Measurements from ENCODE around the gene CNTNAP2.

Gene CNTNAP2

DNA sequence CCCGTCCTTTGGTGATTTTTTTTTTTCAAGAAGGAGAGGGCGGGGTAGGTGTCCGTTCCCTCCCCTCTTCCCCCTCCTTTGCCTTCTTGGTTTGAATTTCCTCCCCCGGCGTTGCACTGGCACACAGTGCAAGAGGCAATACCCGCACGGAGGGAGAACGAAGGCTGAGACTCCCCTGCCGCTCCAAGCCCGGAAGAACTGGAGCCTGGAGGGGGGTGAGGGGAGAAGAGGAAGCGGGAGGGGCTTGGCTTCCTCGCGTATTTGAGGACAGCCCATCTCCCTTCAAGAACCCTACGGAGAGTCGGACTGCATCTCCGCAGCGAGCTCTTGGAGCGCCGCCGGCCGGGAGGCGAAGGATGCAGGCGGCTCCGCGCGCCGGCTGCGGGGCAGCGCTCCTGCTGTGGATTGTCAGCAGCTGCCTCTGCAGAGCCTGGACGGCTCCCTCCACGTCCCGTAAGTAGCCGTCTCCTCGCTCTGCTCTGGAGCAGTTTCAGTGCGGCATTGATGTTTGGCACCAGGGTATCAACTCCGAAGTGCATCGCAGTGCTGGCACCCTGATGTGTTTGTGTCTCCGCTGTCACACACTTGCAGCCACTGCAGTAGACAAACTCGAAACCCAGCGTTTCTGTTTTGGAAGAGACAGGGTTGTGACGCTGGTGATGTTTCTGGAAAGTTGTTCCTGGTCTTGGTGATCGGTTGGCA lies at the start of gene CNTNAP2:
TSS of gene CNTNAP2 (plus strand) at position 281 of the 702 bp plus-strand sequence. CDS start at position 357, 76 bp downstream.
- peak; percentile 50 for DNase-seq (ENCODE audit: low spot score)

DNA sequence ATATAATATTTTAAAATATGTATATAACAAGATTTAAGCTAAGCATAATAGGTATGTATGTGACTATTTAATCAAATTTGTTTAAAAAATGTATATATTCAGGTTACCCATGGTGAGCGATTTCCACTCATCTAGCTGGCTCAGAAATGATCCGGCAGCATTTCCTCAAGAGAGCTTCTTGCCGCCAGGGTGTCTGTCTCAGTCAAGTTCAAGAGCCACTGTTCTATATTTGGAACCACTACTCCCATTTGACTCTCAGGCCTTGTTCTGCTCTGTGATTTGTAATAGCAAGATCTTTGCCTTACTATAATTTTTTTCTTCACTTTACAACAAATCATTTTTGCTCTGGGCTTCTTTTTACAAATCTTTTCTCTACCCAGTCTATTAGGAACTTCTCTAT lies 48.7 kb upstream of the CNTNAP2 start:
- no peak for DNase-seq (ENCODE audit: low spot score)

DNA sequence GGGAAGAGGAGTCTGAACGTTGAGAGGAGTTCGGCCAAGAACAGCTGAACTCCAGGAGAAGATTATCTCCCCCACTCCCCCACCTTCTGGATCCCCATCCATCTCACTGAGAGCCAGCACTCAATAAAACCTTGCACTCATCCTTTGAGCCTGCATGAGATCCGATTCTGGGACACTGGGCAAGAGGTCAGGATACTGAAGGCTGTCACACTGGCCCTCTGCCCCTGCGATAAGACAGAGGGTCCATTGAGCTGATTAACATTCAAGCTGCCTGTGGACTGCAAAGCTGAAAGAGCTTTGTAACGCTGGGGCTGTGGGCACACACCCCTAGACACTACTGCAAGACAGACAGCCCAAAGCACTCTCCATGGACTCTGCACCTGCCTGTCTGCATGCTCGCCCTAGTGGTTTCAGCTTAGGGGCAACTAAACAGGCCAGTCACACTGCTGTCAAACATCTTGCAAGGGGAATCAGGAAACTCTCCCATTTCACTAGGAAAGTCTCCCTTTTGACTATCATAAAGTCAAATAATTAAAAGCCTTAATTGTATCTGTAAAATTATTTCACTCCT lies 42.3 kb upstream of the CNTNAP2 start:
- no peak for DNase-seq (ENCODE audit: low spot score)

DNA sequence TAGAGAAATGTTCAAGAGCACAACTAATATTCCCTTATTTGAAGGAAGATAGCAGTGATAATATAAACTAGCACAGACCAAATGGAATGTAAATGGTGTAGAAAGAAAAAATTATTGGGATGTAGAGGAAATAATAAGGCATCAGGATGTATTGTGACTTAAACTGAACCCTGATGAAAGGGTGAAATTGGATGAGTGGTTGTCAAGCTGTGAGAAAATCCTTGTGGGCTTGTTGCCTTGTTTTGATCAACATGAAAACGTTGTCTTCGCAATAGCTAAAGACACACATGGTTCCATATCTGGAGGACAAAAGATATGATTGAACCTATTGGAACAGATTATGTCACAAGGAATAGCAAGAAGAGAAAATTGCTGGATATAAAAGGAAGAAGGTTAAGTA lies 40.3 kb upstream of the CNTNAP2 start:
- no peak for DNase-seq (ENCODE audit: low spot score)

DNA sequence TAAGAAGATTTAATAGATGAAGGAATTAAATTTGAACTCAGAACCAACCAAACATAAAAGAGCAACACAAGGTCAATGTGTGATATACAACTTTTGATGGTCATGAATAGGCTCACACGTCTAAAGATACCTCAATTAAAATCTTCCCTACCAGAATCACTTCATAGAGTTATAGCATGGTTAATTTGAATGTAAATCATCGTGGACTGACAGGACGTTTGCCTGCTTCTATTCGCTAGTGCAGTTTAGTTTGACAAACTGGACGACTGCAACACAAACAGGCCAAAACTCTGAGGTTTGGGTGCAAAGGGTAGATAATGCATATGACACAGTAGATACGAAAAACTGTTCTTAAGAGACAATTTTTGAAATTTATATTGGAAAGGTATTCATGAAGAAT lies 32.5 kb upstream of the CNTNAP2 start:
- no peak for DNase-seq (ENCODE audit: low spot score)

DNA sequence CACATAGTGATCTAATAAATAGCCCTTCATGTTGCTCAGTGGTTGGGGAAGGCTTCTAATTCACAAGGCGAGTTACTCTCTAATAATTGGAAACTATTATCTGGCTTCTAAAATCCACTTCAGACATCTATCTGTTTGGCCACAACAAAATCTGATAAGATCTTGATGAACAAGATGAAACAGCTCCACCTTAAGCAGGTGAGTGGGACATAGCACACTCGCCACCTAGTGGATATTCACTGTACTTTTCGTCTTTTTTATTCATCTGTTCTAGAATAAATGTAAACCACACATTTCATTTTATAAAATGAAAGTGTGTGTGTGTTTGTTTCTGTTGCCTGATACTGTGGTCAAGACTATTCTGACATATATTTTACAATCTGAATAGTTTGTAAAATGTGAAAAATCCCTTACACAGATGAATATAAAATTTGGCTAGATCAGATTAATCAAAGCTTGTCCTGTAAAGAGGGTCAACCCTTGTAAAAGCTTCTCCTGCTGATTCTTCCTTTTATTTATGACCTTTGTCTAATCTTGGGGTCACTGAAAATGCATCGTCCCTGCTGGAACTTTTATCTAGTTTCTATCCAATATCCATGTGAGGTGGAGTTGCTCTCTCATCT lies 26.5 kb upstream of the CNTNAP2 start:
- DNase-seq (ENCODE audit: low spot score): peak; percentile 22

DNA sequence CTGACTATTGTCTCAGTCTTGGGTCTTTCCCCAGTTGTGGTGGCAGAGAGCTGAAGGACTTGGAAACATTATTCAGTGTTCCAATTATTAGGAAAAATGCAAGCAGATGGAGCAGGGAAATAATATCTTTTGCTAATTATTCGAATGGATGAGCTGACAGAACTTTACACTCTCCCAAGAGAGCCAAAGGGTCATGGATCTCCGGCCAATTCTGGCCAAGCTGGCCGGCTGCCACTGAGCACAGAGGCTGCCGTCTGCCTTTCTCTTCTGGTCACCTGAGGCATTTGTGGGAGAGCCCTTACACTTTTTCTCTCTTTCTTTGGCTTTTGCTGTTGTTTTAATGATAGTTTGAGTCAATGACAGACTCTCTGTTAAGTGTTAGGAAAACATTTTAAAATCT lies 22.2 kb upstream of the CNTNAP2 start:
- no peak for DNase-seq (ENCODE audit: low spot score)

- no peak for DNase-seq (ENCODE audit: low spot score)
These were observed 19.6 kb upstream of the CNTNAP2 start for GRCh38 chr7:146096994-146097393.

DNA sequence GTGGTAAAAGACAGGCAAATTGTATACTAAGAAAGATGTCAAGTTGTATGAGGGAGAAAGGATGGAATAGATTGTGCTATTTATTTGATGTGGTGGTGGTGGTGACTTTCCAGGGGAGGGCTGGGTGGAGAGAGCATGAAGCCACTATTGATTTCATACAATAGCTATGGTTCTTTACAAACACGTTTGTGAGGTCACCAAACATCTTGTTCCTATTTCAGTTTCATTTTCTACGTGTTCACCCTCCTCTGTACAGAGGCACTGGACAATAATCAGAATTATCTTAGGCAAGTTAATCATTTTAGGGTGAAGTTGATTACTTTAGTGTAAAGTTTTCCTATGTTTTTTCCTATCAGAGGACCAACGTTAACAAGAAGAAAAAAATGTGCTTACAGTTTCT lies 10.3 kb upstream of the CNTNAP2 start:
- DNase-seq (ENCODE audit: low spot score): no peak

DNA sequence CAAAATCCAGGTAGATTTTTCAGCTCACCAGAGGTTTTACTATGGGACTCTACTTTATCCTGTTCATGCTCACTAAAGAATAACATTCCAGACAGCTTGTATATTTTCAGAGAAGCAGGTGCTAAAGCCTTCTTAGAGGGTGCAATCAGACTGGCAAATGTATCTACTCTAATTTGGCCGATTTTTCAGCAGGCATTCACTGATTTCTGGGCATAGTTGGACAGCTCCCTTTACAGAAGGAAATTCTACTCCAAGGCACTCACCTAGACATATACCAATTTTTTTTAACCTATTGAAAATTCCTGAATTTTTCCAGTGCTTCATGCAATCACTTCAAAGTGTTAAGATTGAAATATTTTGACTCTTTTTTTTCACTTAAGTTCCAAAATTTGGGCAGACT lies 3.8 kb upstream of the CNTNAP2 start:
- DNase-seq (ENCODE audit: low spot score): no peak

DNA sequence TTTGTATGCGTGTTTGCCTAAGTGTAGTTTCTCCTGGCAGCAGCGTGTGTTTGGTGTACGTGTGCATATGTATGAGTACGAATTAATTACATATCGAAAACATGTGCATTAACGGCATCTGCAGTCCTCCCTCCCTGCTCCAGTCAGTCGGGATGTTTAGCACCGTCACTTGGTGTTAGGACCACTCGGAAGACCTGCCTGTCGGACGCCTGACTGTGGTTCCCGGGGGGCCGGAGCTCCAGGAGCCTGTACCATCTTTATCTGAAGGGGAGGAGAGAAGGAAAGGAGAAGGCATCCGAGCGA lies 1.1 kb upstream of the CNTNAP2 start:
- no peak for DNase-seq (ENCODE audit: low spot score)

- peak; percentile 85 for DNase-seq (ENCODE audit: low spot score)
These were observed 615 bp upstream of the CNTNAP2 start for GRCh38 chr7:146115851-146116520.

GRCh38 chr7:146117576-146117975 lies 975 bp downstream of the CNTNAP2 start:
- no peak for DNase-seq (ENCODE audit: low spot score)

- peak; percentile 4 for DNase-seq (ENCODE audit: low spot score)
These were observed 2.4 kb downstream of the CNTNAP2 start for GRCh38 chr7:146119002-146119401.

- no peak for DNase-seq (ENCODE audit: low spot score)
These were observed 7.1 kb downstream of the CNTNAP2 start for GRCh38 chr7:146123715-146124114.

DNA sequence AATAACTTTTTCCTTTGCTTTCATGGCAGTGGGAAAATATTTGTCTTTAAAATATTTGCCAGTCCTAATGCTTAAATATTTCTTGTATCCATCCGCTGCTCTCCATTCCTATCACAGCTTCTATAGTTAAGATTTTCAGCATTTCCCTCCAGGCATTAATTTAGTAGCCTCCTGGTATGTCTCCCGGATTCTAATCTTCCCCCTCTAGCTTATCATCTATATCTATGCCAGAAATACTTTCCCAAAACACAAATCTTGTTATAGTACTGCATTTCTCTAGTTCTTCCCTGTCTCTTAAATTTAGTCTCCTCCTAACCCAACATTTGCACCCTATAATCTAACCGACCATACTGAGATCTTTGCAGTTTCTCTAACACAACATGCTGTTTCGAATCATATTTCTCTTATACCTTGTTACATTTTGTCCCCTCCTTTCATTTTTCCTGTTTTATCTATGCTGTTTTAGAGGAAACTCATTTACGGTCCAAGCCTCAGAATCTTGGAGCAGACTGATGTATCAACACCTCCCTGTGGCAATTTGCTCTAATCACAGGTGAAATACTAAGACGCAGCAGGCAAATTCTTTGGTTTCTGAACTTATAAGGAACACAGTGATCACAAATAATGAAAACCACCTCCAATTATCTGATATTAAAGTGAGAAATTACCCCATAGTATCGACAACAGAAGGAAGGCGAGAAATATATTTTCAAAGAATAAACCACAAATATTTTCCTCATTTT lies 10.3 kb downstream of the CNTNAP2 start:
- DNase-seq (ENCODE audit: low spot score): no peak

DNA sequence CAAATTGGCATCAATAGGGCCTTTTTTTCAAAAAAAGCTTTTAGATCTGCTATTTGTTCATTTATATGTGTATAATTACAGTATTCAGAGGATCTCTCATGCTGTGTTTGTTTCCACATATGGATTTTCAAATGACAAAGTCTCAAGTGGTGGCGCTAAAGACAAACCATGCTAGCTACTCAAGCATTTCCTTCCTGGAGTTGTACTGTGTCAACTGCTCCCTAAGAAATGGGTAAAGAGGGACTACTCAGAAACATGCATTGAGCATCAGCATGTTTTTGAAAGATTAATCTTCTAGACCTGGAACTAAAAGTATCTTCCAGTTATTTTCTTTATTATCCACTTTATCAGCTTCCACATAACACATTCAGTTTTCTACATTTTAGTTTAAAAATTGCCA lies 12.7 kb downstream of the CNTNAP2 start:
- DNase-seq (ENCODE audit: low spot score): no peak

GRCh38 chr7:146129997-146130396 lies 13.4 kb downstream of the CNTNAP2 start:
- no peak for DNase-seq (ENCODE audit: low spot score)

DNA sequence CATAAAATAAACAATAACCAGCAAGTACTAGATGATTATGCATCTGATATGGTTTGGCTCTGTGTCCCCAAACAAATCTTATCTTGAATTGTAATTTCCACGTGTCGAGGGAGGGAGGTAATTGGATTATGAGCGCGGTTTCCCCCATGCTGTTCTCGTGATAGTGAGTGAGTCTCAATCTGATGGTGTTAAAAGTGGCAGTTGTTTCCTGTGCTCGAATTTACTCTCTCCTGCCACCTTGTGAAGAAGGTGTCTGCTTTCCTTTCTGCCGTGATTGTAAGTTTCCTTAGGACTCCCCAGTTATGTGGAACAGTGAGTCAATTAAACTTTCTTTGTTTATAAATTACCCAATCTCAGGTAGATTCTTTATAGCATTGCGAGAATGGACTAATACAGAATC lies 15.1 kb downstream of the CNTNAP2 start:
- DNase-seq (ENCODE audit: low spot score): no peak

GRCh38 chr7:146136357-146136875 lies 19.8 kb downstream of the CNTNAP2 start:
- DNase-seq (ENCODE audit: low spot score): no peak

DNA sequence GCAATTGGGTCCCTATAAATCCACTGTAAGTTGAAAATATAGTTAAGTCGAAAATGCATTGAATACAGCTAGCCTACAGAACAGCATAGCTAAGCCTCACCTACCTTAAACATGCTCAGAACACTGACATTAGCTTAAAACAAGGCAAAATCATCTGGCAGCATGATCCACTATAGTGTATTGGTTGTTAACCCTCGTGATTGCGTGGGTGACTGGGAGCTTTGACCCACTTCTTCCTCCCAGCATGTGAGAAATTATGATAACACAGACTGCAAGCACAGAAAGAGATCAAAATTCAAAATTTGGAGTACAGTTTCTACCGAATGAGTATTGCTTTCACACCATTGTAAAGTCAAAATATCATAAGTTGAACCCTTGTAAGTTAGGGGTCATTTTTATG lies 22.3 kb downstream of the CNTNAP2 start:
- no peak for DNase-seq (ENCODE audit: low spot score)

DNA sequence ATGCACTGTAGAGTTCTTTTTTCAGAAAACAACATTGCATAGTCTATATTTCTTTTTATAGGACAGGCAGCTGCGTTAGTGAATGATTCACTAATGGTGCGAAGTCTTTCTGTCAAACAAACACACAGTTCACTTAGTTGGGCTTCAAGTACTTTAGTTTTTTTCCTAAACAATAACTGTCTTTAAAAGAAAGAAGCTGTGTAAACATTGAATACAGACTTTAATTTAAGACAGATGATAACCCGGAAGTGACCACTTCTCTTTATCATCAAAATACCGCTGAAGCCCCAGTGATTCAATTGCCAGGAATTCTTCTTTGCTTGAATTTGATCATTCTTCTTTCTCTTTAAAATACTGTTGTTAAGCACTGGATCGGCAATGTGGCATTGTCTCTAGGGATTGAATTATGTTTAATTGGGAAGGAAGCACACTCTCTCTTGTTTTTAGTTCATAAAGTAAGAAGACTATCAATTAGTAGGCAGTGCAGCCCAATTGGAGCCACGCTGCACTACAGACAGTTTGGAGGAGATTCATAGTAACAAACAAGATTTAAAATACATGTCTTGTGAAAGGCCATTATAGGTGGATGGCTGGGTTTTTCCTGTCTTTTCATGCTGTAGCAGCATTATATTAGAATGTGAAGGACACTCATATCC lies 30.4 kb downstream of the CNTNAP2 start:
- DNase-seq (ENCODE audit: low spot score): peak; percentile 29

Measured in GM03348 (cell line).